Measurements from ENCODE around the gene EGR2. TPM values are rescaled to one million over a fixed set of nuclear protein-coding genes. Genes with fewer than 3 reads are reported as not detected.

Gene EGR2
- total RNA-seq, 1 experiment from 2014 or later, result 0.92 TPM

DNA sequence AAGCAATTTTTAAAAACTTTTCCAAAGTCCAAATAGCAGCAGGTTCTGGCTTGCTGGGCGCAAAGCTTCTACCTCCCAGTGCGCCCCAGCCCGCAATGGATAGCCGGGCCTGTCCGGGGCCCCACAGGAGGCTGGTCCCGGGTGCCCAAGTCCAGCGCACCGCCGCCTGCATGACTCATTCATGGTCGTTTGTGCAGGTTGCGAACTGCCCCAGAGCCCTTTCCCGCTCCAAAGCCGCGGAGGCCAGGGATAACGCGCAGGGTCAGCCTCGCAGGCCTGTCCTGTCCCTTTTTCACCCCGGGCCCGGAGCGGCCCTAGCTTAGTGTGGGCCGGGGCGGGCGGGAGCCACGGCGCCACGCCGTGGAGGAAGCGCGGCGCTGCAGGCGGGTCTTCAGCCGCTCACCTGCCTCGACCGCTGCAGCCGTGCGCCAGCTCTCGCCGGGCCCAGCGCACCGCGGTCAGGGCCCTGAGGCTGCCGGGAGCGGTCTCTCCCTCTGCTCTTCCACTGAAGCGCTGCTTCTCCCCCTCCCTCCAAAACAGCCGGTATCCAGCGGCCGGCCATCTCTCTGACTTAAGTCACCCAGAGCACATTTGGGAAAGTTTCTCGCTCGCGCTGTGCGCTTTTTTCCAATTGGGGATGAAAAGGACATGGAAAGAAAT, 1.7 kb upstream of the EGR2 start (continued):
- no peak for TF ChIP-seq MXD4 (CRISPR knock-in tag; IDR thresholded peaks at IDR 0.05; ENCODE audit: borderline replicate concordance)
- TF ChIP-seq ZBTB21 (CRISPR knock-in tag; IDR thresholded peaks at IDR 0.05; ENCODE audit: borderline replicate concordance), result 0 out of 2 replicates have a peak, but pooled peaks have one; percentile 32
- TF ChIP-seq NFYB (CRISPR knock-in tag; conservative IDR thresholded peaks at IDR 0.05; ENCODE audit: low read depth), result no peak
- 0 out of 2 replicates have a peak, but pooled peaks have one; percentile 15 for TF ChIP-seq ZNF317 (CRISPR knock-in tag; IDR thresholded peaks at IDR 0.05; ENCODE audit: borderline replicate concordance, low read depth)
- peak; percentile 51; the same call in 1 of the 2 replicates for TF ChIP-seq ESRRA (CRISPR knock-in tag; IDR thresholded peaks at IDR 0.05; ENCODE audit: borderline replicate concordance)
- 0 out of 2 replicates have a peak, but pooled peaks have one; percentile 41 for TF ChIP-seq KAT7 (CRISPR knock-in tag; IDR thresholded peaks at IDR 0.05; ENCODE audit: borderline replicate concordance)
- TF ChIP-seq NR3C1 (CRISPR knock-in tag; conservative IDR thresholded peaks at IDR 0.05; ENCODE audit: low read depth), result 0 out of 2 replicates have a peak, but pooled peaks have one; percentile 4
- no peak for TF ChIP-seq SOX15 (CRISPR knock-in tag; IDR thresholded peaks at IDR 0.05)
- TF ChIP-seq, protein P1, sequence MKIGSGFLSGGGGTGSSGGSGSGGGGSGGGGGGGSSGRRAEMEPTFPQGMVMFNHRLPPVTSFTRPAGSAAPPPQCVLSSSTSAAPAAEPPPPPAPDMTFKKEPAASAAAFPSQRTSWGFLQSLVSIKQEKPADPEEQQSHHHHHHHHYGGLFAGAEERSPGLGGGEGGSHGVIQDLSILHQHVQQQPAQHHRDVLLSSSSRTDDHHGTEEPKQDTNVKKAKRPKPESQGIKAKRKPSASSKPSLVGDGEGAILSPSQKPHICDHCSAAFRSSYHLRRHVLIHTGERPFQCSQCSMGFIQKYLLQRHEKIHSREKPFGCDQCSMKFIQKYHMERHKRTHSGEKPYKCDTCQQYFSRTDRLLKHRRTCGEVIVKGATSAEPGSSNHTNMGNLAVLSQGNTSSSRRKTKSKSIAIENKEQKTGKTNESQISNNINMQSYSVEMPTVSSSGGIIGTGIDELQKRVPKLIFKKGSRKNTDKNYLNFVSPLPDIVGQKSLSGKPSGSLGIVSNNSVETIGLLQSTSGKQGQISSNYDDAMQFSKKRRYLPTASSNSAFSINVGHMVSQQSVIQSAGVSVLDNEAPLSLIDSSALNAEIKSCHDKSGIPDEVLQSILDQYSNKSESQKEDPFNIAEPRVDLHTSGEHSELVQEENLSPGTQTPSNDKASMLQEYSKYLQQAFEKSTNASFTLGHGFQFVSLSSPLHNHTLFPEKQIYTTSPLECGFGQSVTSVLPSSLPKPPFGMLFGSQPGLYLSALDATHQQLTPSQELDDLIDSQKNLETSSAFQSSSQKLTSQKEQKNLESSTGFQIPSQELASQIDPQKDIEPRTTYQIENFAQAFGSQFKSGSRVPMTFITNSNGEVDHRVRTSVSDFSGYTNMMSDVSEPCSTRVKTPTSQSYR (CRISPR knock-in tag; IDR thresholded peaks at IDR 0.05), result no peak

DNA sequence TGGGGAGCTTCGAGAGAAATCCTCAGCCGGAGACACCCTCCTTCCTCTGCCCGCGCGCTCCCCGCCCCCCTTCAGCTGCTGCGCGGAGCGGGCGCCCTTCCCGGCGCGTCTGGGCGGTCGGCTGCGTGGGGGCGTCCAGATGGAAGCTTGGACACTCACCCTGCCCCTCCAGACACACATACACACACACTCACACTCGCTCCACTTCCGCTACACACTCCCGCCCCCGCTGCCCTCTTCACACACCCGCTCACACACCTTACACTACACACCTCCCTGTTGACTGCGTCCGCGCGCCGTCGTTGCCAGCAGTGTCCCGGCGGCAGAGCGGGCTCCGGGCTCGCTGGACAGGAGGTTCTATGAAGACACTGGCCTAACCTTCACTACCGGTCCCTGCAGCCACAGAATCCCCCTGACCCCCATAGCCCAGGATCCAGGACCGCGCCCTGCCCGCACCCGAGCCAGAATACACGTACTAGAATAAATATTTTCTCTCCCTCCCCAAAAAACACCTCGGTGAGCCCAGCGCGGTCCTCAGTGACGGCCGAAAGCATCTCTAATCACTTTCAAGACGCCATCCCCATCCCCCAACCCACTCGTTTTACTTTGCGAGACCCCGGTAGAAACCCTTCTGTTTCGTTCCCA, 1.1 kb upstream of the EGR2 start:
- ATAC-seq (no peak), DNase-seq (ENCODE audit: low spot score) (no peak)
- Mint-ChIP-seq H3K4me1 (peaks cover 30% of the 10 kb centered on the region), H3K27me3 (ENCODE audit: low read depth) (peaks cover 89% of the 10 kb centered on the region), H3K27ac (no peak overlapping the region), H3K9me3 (no peaks in the 10 kb centered on the region), H3K36me3 (no peaks in the 10 kb centered on the region), H3K4me3 (peak overlapping the region; percentile 95)
- ChIA-PET POLR2A (interaction anchor here (0.5 to 3.4 kb wide), 5 partner anchors 12 to 791 kb away, joined by 3 to 28 read pairs (median 5); partner anchors contain the start of genes ADO and NRBF2), CTCF (interaction anchor here (0.5 to 5.9 kb wide), 43 partner anchors 8 to 1769 kb away, joined by 3 to 99 read pairs (median 4); partner anchors contain the start of genes ADO and NRBF2)
- TF ChIP-seq, protein P2, sequence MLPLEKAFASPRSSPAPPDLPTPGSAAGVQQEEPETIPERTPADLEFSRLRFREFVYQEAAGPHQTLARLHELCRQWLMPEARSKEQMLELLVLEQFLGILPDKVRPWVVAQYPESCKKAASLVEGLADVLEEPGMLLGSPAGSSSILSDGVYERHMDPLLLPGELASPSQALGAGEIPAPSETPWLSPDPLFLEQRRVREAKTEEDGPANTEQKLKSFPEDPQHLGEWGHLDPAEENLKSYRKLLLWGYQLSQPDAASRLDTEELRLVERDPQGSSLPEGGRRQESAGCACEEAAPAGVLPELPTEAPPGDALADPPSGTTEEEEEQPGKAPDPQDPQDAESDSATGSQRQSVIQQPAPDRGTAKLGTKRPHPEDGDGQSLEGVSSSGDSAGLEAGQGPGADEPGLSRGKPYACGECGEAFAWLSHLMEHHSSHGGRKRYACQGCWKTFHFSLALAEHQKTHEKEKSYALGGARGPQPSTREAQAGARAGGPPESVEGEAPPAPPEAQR (CRISPR knock-in tag; IDR thresholded peaks at IDR 0.05), result no peak
- TF ChIP-seq, protein P3, sequence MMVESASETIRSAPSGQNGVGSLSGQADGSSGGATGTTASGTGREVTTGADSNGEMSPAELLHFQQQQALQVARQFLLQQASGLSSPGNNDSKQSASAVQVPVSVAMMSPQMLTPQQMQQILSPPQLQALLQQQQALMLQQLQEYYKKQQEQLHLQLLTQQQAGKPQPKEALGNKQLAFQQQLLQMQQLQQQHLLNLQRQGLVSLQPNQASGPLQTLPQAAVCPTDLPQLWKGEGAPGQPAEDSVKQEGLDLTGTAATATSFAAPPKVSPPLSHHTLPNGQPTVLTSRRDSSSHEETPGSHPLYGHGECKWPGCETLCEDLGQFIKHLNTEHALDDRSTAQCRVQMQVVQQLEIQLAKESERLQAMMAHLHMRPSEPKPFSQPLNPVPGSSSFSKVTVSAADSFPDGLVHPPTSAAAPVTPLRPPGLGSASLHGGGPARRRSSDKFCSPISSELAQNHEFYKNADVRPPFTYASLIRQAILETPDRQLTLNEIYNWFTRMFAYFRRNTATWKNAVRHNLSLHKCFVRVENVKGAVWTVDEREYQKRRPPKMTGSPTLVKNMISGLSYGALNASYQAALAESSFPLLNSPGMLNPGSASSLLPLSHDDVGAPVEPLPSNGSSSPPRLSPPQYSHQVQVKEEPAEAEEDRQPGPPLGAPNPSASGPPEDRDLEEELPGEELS (CRISPR knock-in tag; IDR thresholded peaks at IDR 0.05), result no peak
- TF ChIP-seq SMAD4 (CRISPR knock-in tag; IDR thresholded peaks at IDR 0.05) (no peak), NFATC4 (CRISPR knock-in tag; IDR thresholded peaks at IDR 0.05) (no peak), MYBL2 (CRISPR knock-in tag; IDR thresholded peaks at IDR 0.05) (no peak)
- TF ChIP-seq, protein P4, sequence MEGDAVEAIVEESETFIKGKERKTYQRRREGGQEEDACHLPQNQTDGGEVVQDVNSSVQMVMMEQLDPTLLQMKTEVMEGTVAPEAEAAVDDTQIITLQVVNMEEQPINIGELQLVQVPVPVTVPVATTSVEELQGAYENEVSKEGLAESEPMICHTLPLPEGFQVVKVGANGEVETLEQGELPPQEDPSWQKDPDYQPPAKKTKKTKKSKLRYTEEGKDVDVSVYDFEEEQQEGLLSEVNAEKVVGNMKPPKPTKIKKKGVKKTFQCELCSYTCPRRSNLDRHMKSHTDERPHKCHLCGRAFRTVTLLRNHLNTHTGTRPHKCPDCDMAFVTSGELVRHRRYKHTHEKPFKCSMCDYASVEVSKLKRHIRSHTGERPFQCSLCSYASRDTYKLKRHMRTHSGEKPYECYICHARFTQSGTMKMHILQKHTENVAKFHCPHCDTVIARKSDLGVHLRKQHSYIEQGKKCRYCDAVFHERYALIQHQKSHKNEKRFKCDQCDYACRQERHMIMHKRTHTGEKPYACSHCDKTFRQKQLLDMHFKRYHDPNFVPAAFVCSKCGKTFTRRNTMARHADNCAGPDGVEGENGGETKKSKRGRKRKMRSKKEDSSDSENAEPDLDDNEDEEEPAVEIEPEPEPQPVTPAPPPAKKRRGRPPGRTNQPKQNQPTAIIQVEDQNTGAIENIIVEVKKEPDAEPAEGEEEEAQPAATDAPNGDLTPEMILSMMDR (IDR thresholded peaks at IDR 0.05), result no peak
- TF ChIP-seq, protein P1 (CRISPR knock-in tag; IDR thresholded peaks at IDR 0.05), result no peak
